Stimulated activated CD4-positive, alpha-beta T cell treated with anti-CD3 and anti-CD28 coated beads, Interleukin-1b, Interleukin-23, amount 100 ng/mL, for 1 hour (primary cell): Measurements from ENCODE around the gene STXBP6.

ENCODE experiments used
- DNase-seq, 2 donors: peaks; one replicate each; pipeline ENCODE4 v3.0.0-alpha.2; 2020; ENCODE audit warnings: low read depth in 2 of 2

STXBP6 gene

GRCh38 chr14:24887623-24888304, 162.2 kb downstream of the STXBP6 start:
- DNase-seq, result no peak

- no peak for DNase-seq
These were observed 164.5 kb downstream of the STXBP6 start for GRCh38 chr14:24885410-24885913.

- DNase-seq, result no peak
These were observed 166.4 kb downstream of the STXBP6 start for GRCh38 chr14:24883576-24883975.

DNA sequence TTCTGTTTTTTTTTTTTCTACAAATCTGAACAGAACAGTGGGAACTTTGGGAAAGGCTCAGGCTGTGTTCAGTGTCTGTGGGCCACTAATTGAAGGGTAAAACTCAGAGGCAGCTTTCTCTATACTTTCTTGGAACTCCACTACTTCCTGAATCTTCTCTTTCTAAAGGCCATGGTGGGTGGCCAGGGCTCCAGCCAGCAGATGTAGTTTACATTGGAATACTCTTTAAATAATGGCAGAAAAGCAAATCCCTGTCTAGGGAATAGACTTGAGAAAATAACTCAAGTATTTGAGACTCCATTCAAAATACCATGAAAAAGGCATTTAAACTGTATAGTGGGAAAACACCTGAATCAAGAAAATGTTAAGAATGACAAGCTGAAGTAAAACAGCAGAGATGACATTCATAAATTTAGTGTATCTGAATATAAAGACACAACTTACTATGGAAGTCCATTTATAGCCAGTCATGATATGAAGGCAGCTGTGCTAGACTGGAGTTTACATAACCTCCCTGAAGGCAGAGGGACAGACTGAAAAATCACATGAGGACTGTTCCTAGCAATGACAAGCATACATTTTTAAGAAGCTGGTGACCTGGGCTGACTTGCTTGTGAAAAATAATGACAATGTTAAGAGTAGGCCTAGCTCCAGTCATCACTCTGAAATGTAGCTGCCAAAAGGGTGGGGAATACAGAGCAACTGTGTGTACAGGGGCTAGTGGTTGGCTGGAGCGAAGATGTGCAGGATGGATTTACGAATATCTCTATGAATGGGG, 168.6 kb downstream of the STXBP6 start:
- no peak for DNase-seq

DNA sequence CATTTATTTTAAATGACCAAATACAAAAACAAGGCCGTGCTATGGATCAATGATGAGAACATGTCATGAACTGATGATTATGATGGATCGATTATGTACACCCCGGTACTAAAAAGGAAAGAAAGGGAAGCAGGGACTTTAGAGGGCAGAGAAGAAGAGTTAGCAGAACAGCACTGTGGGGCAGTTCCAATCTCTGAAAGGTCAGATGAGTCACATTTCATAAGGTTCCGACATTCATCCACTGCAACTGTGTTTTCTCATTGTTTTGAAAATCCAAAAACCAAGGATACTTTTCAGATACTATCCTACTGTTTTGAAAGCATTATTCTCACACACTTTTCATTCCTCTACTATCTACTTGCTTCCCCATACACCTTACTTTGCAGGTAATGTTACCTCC, 169.3 kb downstream of the STXBP6 start:
- no peak for DNase-seq

DNA sequence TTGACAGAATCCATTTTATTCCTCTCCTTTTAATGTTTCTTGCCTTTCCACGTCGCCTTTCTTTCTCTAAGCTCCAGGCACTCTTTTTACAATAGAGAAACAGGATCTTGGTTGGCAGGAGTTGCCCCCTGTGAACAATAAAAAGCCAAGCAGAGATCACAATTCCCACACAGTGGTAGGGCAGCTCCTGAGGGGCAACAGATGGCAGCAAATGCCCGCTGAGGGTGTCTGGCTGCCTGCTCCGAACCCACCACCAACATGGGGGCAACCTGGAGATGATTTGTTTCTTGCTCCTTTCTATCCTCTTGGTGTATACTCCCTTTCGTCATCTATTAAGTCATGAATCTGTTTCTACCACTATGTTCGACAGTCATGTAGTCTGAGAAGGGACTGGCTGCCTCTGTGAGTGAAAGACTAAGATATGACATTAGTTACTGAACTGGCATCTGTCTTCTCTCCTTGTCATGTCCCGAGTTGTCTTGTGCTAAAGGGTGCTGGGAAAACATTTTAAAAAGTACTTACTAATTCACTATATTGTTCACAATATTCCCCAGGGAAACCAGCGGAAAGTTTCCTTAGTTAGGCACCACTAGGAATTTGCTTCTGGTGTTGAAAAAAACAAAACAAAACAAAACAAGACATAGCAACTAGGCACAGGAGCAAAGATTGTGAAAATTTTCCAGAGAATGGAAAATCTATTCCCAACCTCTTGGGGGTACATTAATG, 170.1 kb downstream of the STXBP6 start:
- no peak for DNase-seq

GRCh38 chr14:24876996-24877395, 173.0 kb downstream of the STXBP6 start:
- DNase-seq, result no peak

- no peak for DNase-seq
These were observed 173.7 kb downstream of the STXBP6 start for GRCh38 chr14:24875991-24876878.

DNA sequence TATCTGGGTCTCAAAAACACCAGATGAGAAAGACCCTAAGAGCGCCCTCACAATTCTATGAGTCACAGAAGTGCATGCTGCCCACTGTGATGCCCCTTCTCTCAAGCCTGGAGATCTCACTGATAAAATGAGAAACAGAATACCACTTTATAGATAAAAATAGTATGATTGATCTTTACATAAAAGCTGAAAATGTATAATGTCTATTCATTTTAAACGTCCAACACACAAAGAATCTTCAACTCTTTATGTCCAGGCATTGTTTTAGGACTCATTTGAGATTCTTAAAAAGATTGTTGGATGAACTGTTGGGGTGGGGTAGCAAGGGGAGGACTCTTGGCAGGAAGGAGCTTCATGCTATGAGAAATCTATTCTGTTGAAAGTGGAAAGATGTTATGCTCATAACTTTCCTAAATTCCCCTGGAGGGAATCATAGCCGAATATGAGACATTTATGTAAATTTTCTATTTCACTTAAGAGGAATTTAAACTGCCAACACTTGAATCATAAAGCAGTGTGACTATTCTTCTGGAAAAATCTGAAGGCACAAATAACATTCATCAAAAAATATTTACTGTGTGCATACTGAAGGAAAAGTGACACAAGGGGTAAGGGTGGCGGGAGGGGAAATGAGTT, 174.6 kb downstream of the STXBP6 start:
- DNase-seq, result no peak

GRCh38 chr14:24874514-24875202, 175.3 kb downstream of the STXBP6 start:
- no peak for DNase-seq

GRCh38 chr14:24873551-24873950, 176.4 kb downstream of the STXBP6 start:
- no peak for DNase-seq

GRCh38 chr14:24870949-24871701, 178.8 kb downstream of the STXBP6 start:
- no peak for DNase-seq

- DNase-seq, result no peak
These were observed 181.6 kb downstream of the STXBP6 start for GRCh38 chr14:24868389-24868788.

GRCh38 chr14:24866067-24866639, 183.8 kb downstream of the STXBP6 start:
- DNase-seq, result no peak

DNA sequence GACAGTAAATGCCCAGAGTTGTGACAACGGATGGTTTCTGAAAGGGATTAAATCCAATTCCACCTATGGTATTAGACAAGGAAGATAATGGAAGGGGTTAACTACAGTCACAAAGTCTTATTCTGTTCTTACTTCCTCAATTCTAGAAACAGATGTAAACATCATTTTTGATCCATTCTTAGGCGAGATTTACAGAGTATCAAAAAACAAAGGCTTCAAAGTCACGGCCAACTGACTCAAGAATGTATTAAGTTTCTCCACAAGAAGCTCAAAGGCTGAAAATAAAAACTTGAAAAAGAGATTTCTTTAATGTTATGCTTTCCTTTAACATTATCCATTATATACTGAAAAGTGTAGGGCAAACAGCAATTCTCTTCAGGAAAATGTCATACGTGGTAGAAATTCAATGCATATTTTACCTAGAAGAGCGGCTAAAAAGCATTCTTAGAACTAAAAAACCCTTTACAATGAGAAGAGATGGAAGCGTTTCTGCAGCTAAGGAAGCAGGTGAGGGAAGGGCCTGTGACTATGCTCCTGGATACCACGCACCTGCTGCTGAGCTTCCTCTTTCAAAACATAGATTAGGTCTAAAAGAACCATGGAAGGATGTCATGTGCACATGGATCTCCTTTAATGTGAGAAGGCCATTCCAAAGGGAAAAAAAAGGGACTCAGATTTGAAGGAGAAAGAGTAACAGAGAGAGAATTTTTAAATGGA, 185.8 kb downstream of the STXBP6 start:
- DNase-seq, result no peak

GRCh38 chr14:24861083-24861630, 188.8 kb downstream of the STXBP6 start:
- no peak for DNase-seq

- no peak for DNase-seq
These were observed 190.4 kb downstream of the STXBP6 start for GRCh38 chr14:24859559-24859958.

DNA sequence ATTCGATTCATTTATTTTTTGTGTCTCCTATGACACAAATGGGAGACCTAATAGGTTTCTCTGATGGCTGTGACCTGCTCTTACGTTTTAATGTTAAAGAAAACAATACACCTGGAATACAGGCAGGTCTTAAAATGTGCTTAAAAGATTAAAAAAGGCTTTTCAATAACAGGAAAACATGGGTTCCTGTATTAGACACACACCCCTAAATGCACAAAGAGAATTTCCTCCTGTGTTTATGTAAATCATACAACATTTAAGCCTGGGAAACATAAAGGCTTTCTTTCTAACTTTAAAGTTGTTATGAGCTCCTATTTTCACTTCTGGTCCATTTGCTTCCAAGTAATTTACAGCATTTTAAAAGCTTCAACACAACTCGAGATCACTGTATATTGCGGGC, 191.3 kb downstream of the STXBP6 start:
- DNase-seq, result no peak
